Vagina (tissue), 2 donors: ENCODE data around the gene C7orf33.

Experiments
- CTCF ChIP-seq, 3 experiments: fragments of 450-650 bp in 2 of 3; fragments of 200-600 bp in 1 of 3; sonication (generic) in 1 of 3; IDR thresholded peaks; one replicate each; pipeline ENCODE4 v1.5.1; 2017 to 2019; ENCODE audit warnings: antibody characterized with exemption in 3 of 3, mild to moderate bottlenecking in 2 of 3, moderate library complexity in 2 of 3
- POLR2A ChIP-seq, 2 donors: fragments of 450-650 bp; IDR thresholded peaks; one replicate each; pipeline ENCODE4 v1.6.1; 2017; ENCODE audit warnings: antibody characterized with exemption in 2 of 2, mild to moderate bottlenecking in 2 of 2, moderate library complexity in 2 of 2
- POLR2AphosphoS5 ChIP-seq, 2 donors: sonication (generic); formaldehyde crosslinking; IDR thresholded peaks; one replicate each; pipeline ENCODE4 v1.9.0; 2017; ENCODE audit warnings: antibody characterized with exemption in 2 of 2, mild to moderate bottlenecking in 2 of 2, low read depth in 1 of 2; ENCODE audit not compliant: insufficient read depth in 1 of 2

- TF ChIP-seq CTCF (IDR thresholded peaks at IDR 0.05) (no peak), POLR2A (IDR thresholded peaks at IDR 0.05) (no peak), POLR2AphosphoS5 (IDR thresholded peaks at IDR 0.05; ENCODE audit: insufficient read depth in 1 of 2, low read depth in 1 of 2) (no peak)
Observed at GRCh38 chr7:148609045-148609725, 18.6 kb downstream of the C7orf33 start.
